SK-N-SH treated with all-trans-retinoic acid at 6 μM for 48 hours (cell line): Measurements from ENCODE around the gene AHSA1.

ENCODE experiments used
- ATAC-seq: fragments of 200-7000 bp; cut with Tn5 transposase; 3 replicates; pipeline ENCODE4 v1.9.1; 2020; ENCODE audit warnings: mild to moderate bottlenecking, moderate library complexity
- ARNTL ChIP-seq: fragments of 450-650 bp; formaldehyde crosslinking; IDR thresholded peaks from 2 replicates; pipeline ENCODE4 v1.5.0; 2020; ENCODE audit warnings: low read depth, mild to moderate bottlenecking, moderate library complexity, borderline replicate concordance
- BACH2 ChIP-seq: fragments of 250-450 bp; sonication (Bioruptor Pico); IDR thresholded peaks from 2 replicates; pipeline ENCODE4 v1.9.0; 2021; ENCODE audit warnings: mild to moderate bottlenecking, borderline replicate concordance
- CREB5 ChIP-seq: fragments of 250-450 bp; sonication (Bioruptor Pico); IDR thresholded peaks from 2 replicates; pipeline ENCODE4 v1.5.1; 2020; ENCODE audit warnings: low read depth, mild to moderate bottlenecking, moderate library complexity
- CSDC2 ChIP-seq: fragments of 250-450 bp; sonication (Bioruptor Pico); IDR thresholded peaks from 2 replicates; pipeline ENCODE4 v1.5.0; 2020; ENCODE audit warnings: mild to moderate bottlenecking, moderate library complexity
- CSRNP3 ChIP-seq: fragments of 250-450 bp; sonication (Bioruptor Pico); IDR thresholded peaks from 2 replicates; pipeline ENCODE4 v1.5.1; 2021; ENCODE audit warnings: mild to moderate bottlenecking, moderate library complexity
- ESRRG ChIP-seq: fragments of 250-450 bp; sonication (Bioruptor Pico); IDR thresholded peaks from 2 replicates; pipeline ENCODE4 v1.6.1; 2021; ENCODE audit warnings: mild to moderate bottlenecking
- GLIS3 ChIP-seq: fragments of 250-450 bp; sonication (Bioruptor Pico); IDR thresholded peaks from 2 replicates; pipeline ENCODE4 v1.5.0; 2020; ENCODE audit warnings: mild to moderate bottlenecking, moderate library complexity
- OSR1 ChIP-seq: fragments of 250-450 bp; sonication (Bioruptor Pico); IDR thresholded peaks from 2 replicates; pipeline ENCODE4 v1.8.0; 2022; ENCODE audit warnings: moderate library complexity, mild to moderate bottlenecking, inconsistent platforms
- PPARA ChIP-seq: fragments of 250-450 bp; sonication (Bioruptor Pico); IDR thresholded peaks from 2 replicates; pipeline ENCODE4 v1.5.0; 2020; ENCODE audit warnings: mild to moderate bottlenecking, borderline replicate concordance
- RARB ChIP-seq: fragments of 250-450 bp; sonication (Bioruptor Pico); IDR thresholded peaks from 2 replicates; pipeline ENCODE4 v1.8.0; 2021; ENCODE audit warnings: mild to moderate bottlenecking, moderate library complexity
- SNAI2 ChIP-seq: fragments of 250-450 bp; sonication (Bioruptor Pico); IDR thresholded peaks from 2 replicates; pipeline ENCODE4 v1.5.0; 2020; ENCODE audit warnings: mild to moderate bottlenecking, moderate library complexity
- TCF4 ChIP-seq: fragments of 250-450 bp; sonication (Bioruptor Pico); IDR thresholded peaks from 2 replicates; pipeline ENCODE4 v1.8.0; 2021; ENCODE audit warnings: mild to moderate bottlenecking, moderate library complexity, borderline replicate concordance
- TOX ChIP-seq: fragments of 250-450 bp; sonication (Bioruptor Pico); IDR thresholded peaks from 2 replicates; pipeline ENCODE4 v1.8.0; 2021; ENCODE audit warnings: mild to moderate bottlenecking, moderate library complexity, borderline replicate concordance
- ZC3H10 ChIP-seq: fragments of 250-450 bp; sonication (Bioruptor Pico); IDR thresholded peaks from 2 replicates; pipeline ENCODE4 v1.5.1; 2021; ENCODE audit warnings: mild to moderate bottlenecking, moderate library complexity
- ZFP3 ChIP-seq: fragments of 250-450 bp; sonication (Bioruptor Pico); IDR thresholded peaks from 2 replicates; pipeline ENCODE4 v1.5.0; 2020; ENCODE audit warnings: mild to moderate bottlenecking, moderate library complexity
- ZFP30 ChIP-seq: fragments of 450-650 bp; formaldehyde crosslinking; IDR thresholded peaks from 2 replicates; pipeline ENCODE4 v1.5.0; 2022; ENCODE audit warnings: mild to moderate bottlenecking, moderate library complexity
- ZNF565 ChIP-seq: fragments of 450-650 bp; formaldehyde crosslinking; conservative IDR thresholded peaks from 2 replicates; pipeline ENCODE4 v1.5.0; 2020; ENCODE audit warnings: low read depth, mild to moderate bottlenecking, moderate library complexity
- ZNF70 ChIP-seq: fragments of 450-650 bp; formaldehyde crosslinking; IDR thresholded peaks from 2 replicates; pipeline ENCODE4 v1.5.0; 2020; ENCODE audit warnings: mild to moderate bottlenecking, moderate library complexity
- ZNF8 ChIP-seq: fragments of 450-650 bp; formaldehyde crosslinking; IDR thresholded peaks from 2 replicates; pipeline ENCODE4 v1.5.0; 2020; ENCODE audit warnings: mild to moderate bottlenecking, moderate library complexity
- TF ChIP-seq, protein P1 (sequence below): fragments of 250-450 bp; sonication (Bioruptor Pico); IDR thresholded peaks from 2 replicates; pipeline ENCODE4 v1.8.0; 2021; ENCODE audit warnings: low read depth, mild to moderate bottlenecking, moderate library complexity, borderline replicate concordance
- TF ChIP-seq, protein P2 (sequence below): fragments of 250-450 bp; sonication (Bioruptor Pico); IDR thresholded peaks from 2 replicates; pipeline ENCODE4 v1.5.0; 2020; ENCODE audit warnings: mild to moderate bottlenecking, moderate library complexity
- TF ChIP-seq, protein P3 (sequence below): fragments of 250-450 bp; sonication (Bioruptor Pico); IDR thresholded peaks from 2 replicates; pipeline ENCODE4 v1.8.0; 2020; ENCODE audit warnings: mild to moderate bottlenecking, moderate library complexity, borderline replicate concordance

Gene AHSA1

DNA sequence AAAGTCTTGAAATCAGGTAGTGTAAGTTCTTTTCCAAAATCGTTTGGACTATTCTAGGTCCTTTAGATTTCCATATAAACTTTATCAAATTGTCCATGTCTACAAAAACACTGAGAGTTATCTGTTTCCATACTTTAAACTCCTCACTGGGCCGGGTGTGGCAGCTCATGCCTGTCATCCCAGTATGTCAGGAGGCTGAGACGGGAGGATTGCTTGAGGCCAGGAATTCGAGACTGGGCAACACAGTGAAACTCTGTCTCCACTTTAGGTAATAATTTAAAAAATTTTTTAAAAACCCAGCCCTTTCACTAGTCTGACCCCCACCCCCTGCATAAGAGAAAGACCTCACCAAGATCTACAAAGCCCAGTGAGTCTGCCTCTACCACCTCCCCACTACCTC is 47.1 kb downstream of the AHSA1 start:
- ATAC-seq, result no peak
- TF ChIP-seq TCF4 (no peak), RARB (CRISPR knock-in tag) (no peak), ESRRG (CRISPR knock-in tag) (no peak), SNAI2 (CRISPR knock-in tag) (no peak), CREB5 (CRISPR knock-in tag) (no peak), ARNTL (CRISPR knock-in tag) (no peak), OSR1 (CRISPR knock-in tag) (no peak), CSDC2 (no peak), ZC3H10 (no peak)

DNA sequence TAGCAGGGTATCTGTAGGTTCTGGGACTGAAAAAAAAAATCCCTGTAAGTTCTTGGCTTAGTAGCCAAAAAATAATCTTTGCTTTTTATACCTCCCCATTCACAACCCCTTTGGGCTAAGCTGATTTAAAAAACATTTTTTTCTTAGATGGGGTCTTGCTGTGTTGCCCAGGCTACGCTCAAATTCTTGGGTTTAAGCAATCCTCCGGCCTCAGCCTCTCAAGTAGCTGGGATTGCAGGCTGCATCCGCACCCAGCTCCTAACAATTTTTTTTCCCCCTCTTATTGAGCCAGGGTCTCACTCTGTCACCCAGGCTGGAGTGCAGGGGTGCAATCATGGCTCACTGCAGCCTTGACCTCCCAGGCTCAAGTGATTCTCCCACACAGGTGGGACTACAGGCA is 49.9 kb downstream of the AHSA1 start:
- no peak for ATAC-seq
- TF ChIP-seq, protein P1, sequence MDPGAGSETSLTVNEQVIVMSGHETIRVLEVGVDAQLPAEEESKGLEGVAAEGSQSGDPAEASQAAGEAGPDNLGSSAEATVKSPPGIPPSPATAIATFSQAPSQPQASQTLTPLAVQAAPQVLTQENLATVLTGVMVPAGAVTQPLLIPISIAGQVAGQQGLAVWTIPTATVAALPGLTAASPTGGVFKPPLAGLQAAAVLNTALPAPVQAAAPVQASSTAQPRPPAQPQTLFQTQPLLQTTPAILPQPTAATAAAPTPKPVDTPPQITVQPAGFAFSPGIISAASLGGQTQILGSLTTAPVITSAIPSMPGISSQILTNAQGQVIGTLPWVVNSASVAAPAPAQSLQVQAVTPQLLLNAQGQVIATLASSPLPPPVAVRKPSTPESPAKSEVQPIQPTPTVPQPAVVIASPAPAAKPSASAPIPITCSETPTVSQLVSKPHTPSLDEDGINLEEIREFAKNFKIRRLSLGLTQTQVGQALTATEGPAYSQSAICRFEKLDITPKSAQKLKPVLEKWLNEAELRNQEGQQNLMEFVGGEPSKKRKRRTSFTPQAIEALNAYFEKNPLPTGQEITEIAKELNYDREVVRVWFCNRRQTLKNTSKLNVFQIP (CRISPR knock-in tag), result no peak
- no peak for TF ChIP-seq ZNF565 (CRISPR knock-in tag)
- TF ChIP-seq ZNF70 (CRISPR knock-in tag), result no peak

DNA sequence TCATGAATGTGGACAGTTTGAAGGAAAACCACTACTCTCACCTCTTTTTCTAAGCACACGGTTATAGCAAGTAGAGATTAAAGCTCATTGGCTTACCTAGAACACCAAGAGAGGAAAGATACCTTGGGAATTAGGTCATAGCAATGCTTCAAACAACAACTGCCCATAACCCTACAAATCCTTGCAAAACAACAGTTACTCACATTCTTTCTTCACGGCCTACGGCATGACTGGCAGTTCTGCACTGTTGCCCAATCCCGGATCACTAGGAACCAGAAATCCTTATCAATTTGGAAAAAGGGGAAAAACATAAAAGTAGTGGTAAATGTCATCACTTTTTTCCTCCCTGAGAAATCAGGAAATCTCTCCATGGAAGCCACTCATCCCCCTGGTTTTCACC is 50.4 kb downstream of the AHSA1 start:
- ATAC-seq, result no peak
- TF ChIP-seq ZNF565 (CRISPR knock-in tag), result no peak
- TF ChIP-seq ESRRG (CRISPR knock-in tag), result no peak
- TF ChIP-seq SNAI2 (CRISPR knock-in tag), result no peak
- no peak for TF ChIP-seq ZC3H10
- no peak for TF ChIP-seq OSR1 (CRISPR knock-in tag)
- TF ChIP-seq PPARA, result no peak
- TF ChIP-seq CREB5 (CRISPR knock-in tag), result no peak
- TF ChIP-seq ARNTL (CRISPR knock-in tag), result no peak
- TF ChIP-seq CSDC2, result no peak
- TF ChIP-seq RARB (CRISPR knock-in tag), result no peak
- no peak for TF ChIP-seq TOX (CRISPR knock-in tag)
- TF ChIP-seq CSRNP3 (CRISPR knock-in tag), result no peak
- TF ChIP-seq ZFP3 (CRISPR knock-in tag), result no peak
- no peak for TF ChIP-seq ZNF70 (CRISPR knock-in tag)
- no peak for TF ChIP-seq GLIS3 (CRISPR knock-in tag)
- TF ChIP-seq, protein P2, sequence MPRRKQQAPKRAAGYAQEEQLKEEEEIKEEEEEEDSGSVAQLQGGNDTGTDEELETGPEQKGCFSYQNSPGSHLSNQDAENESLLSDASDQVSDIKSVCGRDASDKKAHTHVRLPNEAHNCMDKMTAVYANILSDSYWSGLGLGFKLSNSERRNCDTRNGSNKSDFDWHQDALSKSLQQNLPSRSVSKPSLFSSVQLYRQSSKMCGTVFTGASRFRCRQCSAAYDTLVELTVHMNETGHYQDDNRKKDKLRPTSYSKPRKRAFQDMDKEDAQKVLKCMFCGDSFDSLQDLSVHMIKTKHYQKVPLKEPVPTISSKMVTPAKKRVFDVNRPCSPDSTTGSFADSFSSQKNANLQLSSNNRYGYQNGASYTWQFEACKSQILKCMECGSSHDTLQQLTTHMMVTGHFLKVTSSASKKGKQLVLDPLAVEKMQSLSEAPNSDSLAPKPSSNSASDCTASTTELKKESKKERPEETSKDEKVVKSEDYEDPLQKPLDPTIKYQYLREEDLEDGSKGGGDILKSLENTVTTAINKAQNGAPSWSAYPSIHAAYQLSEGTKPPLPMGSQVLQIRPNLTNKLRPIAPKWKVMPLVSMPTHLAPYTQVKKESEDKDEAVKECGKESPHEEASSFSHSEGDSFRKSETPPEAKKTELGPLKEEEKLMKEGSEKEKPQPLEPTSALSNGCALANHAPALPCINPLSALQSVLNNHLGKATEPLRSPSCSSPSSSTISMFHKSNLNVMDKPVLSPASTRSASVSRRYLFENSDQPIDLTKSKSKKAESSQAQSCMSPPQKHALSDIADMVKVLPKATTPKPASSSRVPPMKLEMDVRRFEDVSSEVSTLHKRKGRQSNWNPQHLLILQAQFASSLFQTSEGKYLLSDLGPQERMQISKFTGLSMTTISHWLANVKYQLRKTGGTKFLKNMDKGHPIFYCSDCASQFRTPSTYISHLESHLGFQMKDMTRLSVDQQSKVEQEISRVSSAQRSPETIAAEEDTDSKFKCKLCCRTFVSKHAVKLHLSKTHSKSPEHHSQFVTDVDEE, result no peak
- TF ChIP-seq TCF4, result no peak
- TF ChIP-seq BACH2, result no peak
- TF ChIP-seq ZNF8 (CRISPR knock-in tag), result no peak
- TF ChIP-seq ZFP30, result no peak

DNA sequence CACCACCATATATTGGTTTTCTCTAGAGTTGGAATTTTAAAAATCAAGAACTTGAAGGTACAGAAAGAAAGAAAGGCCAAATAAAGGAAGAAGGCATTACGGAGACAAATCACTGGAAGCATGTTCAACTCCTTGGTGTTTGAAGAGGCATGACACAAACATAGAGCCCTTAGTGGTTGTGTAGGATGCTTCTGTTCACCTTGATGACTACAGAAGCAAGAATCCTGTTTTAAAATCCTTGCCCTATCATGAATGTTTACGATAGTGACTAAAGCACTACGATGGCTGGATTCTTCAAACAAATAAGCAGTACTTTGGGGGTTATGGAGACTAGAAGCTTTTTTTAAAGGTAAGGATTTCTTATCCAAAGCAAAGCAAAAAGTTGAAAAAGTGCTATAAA is 51.0 kb downstream of the AHSA1 start:
- no peak for ATAC-seq
- no peak for TF ChIP-seq ZNF70 (CRISPR knock-in tag)
- no peak for TF ChIP-seq ESRRG (CRISPR knock-in tag)
- no peak for TF ChIP-seq TOX (CRISPR knock-in tag)
- TF ChIP-seq GLIS3 (CRISPR knock-in tag), result no peak
- no peak for TF ChIP-seq ZFP3 (CRISPR knock-in tag)
- no peak for TF ChIP-seq CSRNP3 (CRISPR knock-in tag)
- TF ChIP-seq, protein P3, sequence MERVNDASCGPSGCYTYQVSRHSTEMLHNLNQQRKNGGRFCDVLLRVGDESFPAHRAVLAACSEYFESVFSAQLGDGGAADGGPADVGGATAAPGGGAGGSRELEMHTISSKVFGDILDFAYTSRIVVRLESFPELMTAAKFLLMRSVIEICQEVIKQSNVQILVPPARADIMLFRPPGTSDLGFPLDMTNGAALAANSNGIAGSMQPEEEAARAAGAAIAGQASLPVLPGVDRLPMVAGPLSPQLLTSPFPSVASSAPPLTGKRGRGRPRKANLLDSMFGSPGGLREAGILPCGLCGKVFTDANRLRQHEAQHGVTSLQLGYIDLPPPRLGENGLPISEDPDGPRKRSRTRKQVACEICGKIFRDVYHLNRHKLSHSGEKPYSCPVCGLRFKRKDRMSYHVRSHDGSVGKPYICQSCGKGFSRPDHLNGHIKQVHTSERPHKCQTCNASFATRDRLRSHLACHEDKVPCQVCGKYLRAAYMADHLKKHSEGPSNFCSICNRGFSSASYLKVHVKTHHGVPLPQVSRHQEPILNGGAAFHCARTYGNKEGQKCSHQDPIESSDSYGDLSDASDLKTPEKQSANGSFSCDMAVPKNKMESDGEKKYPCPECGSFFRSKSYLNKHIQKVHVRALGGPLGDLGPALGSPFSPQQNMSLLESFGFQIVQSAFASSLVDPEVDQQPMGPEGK (CRISPR knock-in tag), result no peak
- no peak for TF ChIP-seq ARNTL (CRISPR knock-in tag)
